HG02840 (cell line): ENCODE data around the gene SNAPIN.
A peak's percentile ranks its signal among the peaks of the same experiment; 100 is the strongest.
"Not testable (repeated sequence)": the region's sequence is repeated elsewhere in the genome, so short reads cannot be mapped to it uniquely, and the experiment has no call there.

Experiments
- ATAC-seq: cut with Tn5 transposase; IDR thresholded peaks from one replicate; pipeline ENCODE4 v1.9.1; 2021; ENCODE audit warnings: mild to moderate bottlenecking, moderate library complexity, moderate number of reproducible peaks; ENCODE audit not compliant: unreplicated experiment, low FRiP score

SNAPIN gene

DNA sequence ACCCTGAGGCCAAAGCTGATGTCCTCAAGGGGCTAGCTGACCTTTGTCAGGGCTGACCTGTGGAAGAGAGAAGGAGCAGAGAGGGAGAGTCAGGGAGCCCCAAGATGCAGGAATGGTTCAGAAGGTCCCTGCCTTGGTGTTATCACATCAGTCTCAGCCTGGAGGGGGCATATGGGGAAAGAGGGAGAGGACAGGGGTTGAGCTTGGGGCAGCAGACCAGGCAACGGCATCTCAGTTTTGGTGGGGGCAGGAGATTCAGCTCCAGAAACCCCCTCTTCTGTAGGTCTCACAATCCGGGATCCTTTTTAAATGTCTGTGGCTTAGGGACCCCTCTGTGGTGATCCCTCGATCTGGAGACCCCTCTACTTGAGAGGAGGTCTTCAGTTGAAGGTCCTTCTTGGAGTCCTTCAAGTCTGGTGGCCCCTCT, 32.0 kb upstream of the SNAPIN start:
- ATAC-seq, result no peak

GRCh38 chr1:153626904-153627714, 31.4 kb upstream of the SNAPIN start, which contains the start of gene S100A13:
Gene S100A13, minus strand, starts transcription at chr1:153627505. Its CDS starts 1,033 bp downstream, at chr1:153626472.
- no peak for ATAC-seq

DNA sequence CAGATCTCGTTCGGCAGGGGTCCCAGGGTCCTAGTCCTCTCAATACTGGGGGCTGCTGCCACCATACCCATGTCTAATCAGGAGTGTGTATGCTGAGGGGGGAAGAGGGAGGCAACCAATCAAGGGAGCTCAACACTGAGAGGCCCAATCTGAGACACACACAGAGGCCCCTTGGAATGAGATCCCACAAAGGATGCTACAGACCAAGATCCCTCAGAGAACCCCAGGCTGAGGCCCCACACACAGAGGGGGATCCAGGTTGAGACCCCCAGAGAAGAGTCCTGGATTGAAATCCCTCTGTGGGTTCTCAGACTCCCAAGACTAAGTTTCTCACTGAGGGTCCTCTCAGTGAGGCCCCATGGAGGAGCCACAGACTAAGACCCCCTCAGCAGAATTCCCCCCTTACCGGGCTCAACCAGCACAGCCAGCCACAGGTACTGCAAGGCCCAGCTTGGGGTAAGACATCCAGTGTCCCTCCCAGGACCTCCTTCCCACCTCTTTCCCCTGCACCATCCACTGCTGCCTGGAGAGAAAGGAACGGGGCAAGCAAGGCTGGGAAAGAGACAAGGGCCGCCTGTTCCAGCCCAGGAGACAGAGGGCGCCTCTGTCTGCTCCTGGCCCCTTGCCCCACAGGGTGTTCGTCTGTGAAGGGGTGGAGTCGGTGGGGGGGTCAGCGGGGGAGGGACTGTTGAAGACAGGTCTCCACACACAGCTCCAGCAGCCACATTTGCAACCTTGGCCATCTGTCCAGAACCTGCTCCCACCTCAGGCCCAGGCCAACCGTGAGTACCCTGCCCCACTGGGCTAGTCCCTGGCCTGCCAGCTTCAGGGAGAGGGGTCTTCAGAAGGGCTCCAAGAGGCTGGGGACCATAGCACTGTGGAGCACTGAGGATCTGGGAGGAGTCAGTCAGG, 30.5 kb upstream of the SNAPIN start, which contains the start of gene S100A1:
TSS of gene S100A1 (plus strand) at position 720 of the 912 bp plus-strand sequence. CDS start 2,088 bp downstream, outside the sequence.
- no peak for ATAC-seq

DNA sequence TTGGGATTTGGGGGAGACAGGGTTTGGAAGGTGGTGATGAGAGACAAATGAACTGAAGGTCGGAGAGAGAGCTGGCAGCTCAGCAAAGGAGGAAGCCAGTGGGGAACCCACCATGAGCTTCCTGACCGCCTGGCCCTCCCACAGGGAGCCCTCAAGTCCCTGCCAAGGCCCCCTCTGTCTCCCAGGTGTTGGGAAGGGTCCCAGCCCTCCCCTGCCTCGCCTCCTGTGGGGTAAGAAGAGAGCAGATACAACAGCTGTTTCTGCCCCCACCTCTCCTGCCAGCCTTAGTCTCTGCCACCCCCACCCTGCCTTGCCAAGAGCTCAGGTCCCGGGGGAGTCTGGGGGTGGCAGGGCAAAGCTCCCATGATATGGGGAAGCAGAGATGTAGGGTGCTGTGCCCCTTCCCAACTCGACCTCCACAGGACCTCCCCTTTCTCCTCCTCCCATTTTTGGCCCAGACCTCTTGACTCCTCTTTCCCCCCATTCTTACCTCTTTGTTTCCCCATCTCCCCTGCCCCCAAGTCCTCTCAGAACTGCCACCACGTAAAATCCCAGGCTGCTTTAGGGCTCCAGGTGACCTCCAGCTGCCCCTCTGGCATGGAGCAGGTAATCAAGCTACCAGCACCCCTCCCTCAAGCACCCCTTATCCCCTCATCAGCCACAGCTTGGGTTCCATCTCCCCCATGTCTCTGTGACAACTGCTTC, 29.7 kb upstream of the SNAPIN start:
- ATAC-seq, result no peak

GRCh38 chr1:153629343-153629665, 29.2 kb upstream of the SNAPIN start:
- no peak for ATAC-seq

DNA sequence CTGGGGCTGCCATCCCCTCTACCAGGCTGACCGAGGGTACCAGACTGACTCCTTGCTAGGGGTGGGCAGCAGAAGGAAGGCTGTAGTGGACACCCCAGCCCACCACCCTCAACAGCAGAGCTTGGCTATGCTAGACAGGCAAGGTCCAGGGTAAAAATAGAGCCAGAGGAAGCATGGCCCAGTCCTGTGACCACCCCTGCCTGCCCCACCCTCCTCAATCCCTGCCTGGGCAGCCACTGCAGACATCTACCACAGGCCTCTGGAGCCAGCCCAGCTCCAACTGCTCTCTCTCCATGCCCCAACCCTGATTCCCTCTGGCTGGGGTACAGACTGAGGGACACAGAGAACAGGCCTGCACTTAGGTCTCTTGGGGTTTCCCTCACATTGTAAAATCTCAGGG, 28.5 kb upstream of the SNAPIN start:
- ATAC-seq, result no peak

- no peak for ATAC-seq
Measured at GRCh38 chr1:153630384-153630783, 28.1 kb upstream of the SNAPIN start.

- ATAC-seq, result no peak
Measured at GRCh38 chr1:153631047-153632022, 27.2 kb upstream of the SNAPIN start.

- no peak for ATAC-seq
Measured at GRCh38 chr1:153633161-153633753, 25.2 kb upstream of the SNAPIN start.

DNA sequence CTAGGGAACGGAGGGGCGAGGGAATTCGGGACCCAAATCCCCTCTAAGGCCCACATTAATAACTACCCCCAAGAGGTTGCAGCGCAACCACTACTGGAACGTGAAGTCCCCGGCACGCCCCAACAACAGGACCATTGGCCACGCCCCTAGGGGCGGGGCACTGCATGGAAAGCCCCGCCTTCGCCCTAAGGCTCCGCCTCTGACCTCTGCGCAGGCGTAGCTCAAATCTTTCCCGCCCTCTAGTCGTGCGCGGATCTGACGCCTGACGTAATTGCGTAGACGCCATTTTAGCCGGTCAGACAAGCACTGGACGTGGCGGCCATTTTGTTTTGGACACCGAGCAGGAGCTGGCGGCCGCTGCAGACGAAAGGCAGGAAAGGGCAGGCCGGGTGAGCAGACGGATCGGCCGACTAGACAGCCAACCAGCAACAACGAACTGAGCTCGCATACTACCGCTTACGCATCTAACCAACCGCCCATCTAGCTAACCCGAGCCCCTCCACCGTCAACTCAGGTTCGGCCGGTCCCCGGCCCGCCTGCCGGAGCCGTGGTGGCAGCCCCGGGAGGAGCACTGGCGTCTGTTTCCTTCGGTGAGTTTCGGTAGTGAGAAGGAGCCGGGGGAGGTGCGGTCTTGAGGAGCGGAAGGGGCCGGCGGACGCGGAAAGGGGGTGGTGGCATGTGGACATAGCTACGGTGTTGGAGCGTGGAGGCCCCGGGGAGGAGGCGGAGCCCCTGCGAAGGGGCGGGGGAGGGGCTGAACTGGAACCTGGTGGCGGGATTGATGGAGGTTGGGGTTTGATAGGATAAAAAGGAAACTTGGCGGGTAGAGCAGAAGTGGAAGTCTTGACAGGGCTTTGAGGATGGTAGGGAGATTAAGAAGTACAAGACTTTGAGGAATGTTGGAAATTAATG, 24.5 kb upstream of the SNAPIN start, which contains the start of gene CHTOP:
TSS of gene CHTOP (plus strand) at position 313 of the 912 bp plus-strand sequence. CDS start 2,523 bp downstream, outside the sequence.
- peak; percentile 92 for ATAC-seq

- ATAC-seq, result no peak
Measured at GRCh38 chr1:153635872-153636271, 22.6 kb upstream of the SNAPIN start.

- ATAC-seq, result no peak
Measured at GRCh38 chr1:153636312-153636711, 22.2 kb upstream of the SNAPIN start.

- ATAC-seq, result no peak
Measured at GRCh38 chr1:153638261-153638660, 20.2 kb upstream of the SNAPIN start.

- no peak for ATAC-seq
Measured at GRCh38 chr1:153639280-153639679, 19.2 kb upstream of the SNAPIN start.

DNA sequence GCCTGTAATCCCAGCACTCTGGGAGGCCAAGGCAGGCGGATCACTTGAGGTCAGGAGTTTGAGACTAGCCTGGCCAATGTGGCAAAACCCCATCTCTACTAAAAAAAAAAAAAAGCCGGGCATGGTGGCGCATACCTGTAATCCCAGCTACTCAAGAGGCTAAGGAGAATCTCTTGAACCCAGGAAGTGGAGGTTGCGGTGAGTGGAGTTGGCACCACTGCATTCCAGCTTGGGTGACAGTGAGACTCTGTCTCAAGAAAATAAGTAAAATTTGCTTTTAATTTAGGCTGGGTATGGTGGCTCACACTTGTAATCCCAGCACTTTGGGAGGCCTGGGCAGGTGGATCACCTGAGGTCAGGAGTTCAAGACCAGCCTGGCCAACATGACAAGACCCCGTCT, 18.3 kb upstream of the SNAPIN start:
- ATAC-seq, result not testable (repeated sequence)

DNA sequence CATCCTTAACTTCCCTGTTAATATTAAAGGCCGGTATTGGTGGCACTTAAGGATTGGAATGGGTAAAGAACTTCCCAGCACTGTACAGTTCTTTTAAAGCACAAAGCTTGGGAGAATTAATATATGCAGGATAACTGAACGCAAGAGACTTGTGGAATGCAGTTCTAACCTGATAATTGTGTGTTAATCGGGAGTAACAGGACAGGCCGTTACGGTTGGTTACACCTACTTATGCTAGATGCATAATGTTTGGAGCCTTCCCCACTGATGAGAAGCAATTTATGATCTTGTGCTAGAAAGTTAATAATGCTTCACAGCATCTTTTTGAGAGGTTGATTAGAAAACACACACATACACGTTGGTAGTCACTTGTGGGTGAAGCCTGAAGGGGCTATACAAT, 17.6 kb upstream of the SNAPIN start:
- no peak for ATAC-seq

- no peak for ATAC-seq
Measured at GRCh38 chr1:153642161-153642560, 16.3 kb upstream of the SNAPIN start.

DNA sequence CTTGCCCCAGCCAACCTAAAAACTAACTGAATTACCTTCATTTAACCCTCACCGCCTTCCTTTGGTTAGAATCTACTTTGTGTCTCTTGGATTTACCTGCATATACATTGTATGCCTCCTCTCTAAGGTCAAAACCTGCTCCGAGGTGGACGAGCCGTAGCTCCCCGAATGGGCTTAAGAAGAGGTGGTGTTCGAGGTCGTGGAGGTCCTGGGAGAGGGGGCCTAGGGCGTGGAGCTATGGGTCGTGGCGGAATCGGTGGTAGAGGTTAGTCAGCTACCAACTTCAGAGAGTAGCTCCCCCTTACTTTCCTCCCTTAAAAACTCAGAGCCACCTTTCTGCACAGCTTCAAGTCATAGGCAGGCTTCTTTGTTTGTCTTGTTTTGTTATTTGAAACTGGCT, 15.4 kb upstream of the SNAPIN start:
- ATAC-seq, result no peak
